Brain microvascular endothelial cell (primary cell): ENCODE data around the gene MTHFR.
A peak's percentile ranks its signal among the peaks of the same experiment; 100 is the strongest.

Experiments
- DNase-seq: peaks from one replicate; pipeline ENCODE4 v3.0.0-alpha.2; 2020
- H3K27ac ChIP-seq: fragments of 250-450 bp; sonication (Bioruptor Pico); 2 replicates; pipeline ENCODE4 v1.5.1; 2020; ENCODE audit warnings: mild to moderate bottlenecking, moderate library complexity
- H3K27me3 ChIP-seq: fragments of 250-450 bp; sonication (Bioruptor Pico); replicated peaks from 2 replicates; pipeline ENCODE4 v1.5.1; 2020; ENCODE audit warnings: mild to moderate bottlenecking
- H3K36me3 ChIP-seq: fragments of 250-450 bp; sonication (Bioruptor Pico); replicated peaks from 2 replicates; pipeline ENCODE4 v1.5.1; 2020; ENCODE audit warnings: mild to moderate bottlenecking
- H3K4me3 ChIP-seq: 2 replicates; pipeline ENCODE4 v1.5.1; 2011; ENCODE audit warnings: low read depth, mild to moderate bottlenecking, control low read depth, low read length, moderate library complexity
- in situ Hi-C: cut with HindIII; loops from 2 replicates; pipeline ENCODE4 v1.10.0; 2017; ENCODE audit warnings: low sequenced_read_pairs, low pct_ligation_motif_present
- TF ChIP-seq, protein P1 (sequence below): IDR thresholded peaks from 2 replicates; pipeline ENCODE4 v1.5.1; 2011; ENCODE audit warnings: low read depth, mild to moderate bottlenecking, moderate library complexity, low read length, control low read depth, inconsistent platforms; ENCODE audit errors: missing control alignments

MTHFR gene

DNA sequence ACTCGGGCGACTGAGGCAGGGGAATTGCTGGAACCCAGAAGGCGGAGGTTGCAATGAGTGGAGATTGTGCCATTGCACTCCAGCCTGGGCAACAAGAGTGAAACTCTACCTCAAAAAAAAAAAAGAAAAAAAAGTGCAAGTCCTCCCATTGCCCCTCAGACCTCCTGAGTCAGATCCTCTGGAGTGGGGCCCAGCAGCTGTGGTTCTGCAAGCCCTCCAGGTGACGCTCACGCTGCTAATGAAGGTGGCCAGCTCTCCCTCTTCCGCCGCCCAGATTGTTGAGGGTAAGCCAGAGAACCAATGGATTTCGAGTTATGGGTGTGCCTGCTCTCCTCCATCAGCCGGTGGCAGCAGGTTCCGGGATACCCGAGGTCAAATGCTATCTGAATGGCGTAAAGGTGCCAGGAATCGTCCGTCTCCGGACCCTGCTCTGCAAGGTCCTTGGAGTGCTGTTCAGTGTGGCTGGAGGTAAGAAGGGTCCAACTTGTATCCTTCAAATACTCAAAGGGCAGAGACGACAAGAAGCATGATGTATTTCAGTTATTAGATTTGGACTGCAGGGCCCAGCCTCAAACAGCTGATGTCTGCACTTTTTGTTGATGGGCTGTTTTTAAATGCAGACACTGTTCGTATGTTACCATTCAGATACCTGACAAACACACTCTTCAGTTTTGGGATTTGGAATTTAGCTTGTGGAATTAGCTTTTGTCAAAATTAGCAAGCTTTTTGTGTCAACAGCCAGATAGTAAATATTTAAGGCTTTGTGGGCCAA, 17.8 kb upstream of the MTHFR start:
- in situ Hi-C loops = no loop called here
- DNase-seq = no peak
- H3K36me3 ChIP-seq = peaks cover 46% of the 10 kb centered on the region

GRCh38 chr1:11822091-11822490, 16.3 kb upstream of the MTHFR start:
- TF ChIP-seq, protein P1, sequence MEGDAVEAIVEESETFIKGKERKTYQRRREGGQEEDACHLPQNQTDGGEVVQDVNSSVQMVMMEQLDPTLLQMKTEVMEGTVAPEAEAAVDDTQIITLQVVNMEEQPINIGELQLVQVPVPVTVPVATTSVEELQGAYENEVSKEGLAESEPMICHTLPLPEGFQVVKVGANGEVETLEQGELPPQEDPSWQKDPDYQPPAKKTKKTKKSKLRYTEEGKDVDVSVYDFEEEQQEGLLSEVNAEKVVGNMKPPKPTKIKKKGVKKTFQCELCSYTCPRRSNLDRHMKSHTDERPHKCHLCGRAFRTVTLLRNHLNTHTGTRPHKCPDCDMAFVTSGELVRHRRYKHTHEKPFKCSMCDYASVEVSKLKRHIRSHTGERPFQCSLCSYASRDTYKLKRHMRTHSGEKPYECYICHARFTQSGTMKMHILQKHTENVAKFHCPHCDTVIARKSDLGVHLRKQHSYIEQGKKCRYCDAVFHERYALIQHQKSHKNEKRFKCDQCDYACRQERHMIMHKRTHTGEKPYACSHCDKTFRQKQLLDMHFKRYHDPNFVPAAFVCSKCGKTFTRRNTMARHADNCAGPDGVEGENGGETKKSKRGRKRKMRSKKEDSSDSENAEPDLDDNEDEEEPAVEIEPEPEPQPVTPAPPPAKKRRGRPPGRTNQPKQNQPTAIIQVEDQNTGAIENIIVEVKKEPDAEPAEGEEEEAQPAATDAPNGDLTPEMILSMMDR = no peak
- H3K27me3 ChIP-seq = no peaks in the 10 kb centered on the region
- no peak overlapping the region for H3K4me3 ChIP-seq
- DNase-seq = peak; percentile 36
- H3K27ac ChIP-seq = peak overlapping the region; percentile 17
- in situ Hi-C loops = no loop called here
- peaks cover 46% of the 10 kb centered on the region for H3K36me3 ChIP-seq

More for the DNA sequence above, 17.8 kb upstream of the MTHFR start:
- TF ChIP-seq, protein P1 = no peak
- Histone ChIP-seq H3K27ac (no peak overlapping the region), H3K4me3 (no peak overlapping the region), H3K27me3 (no peaks in the 10 kb centered on the region)

DNA sequence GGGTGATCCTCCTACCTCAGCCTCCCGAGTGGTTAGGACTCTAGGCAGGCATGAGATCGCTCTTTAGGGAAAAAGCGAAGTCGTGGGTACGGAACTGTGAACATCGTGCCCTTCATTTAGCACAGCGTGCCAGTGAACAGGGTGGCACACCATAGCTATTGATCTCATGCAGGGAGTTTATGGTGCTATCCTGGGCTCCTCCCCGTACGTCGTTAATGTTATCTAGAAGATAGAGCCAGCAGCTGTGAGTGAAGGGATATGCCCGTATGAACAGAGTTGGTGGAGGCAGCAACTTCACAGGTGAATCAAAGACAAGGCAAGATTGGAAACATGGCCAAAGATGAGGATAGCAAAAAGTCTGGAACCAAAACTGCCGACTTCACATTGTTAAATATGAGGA, 11.4 kb upstream of the MTHFR start:
- H3K36me3 ChIP-seq = peaks cover 45% of the 10 kb centered on the region
- TF ChIP-seq, protein P1 = no peak

GRCh38 chr1:11813021-11813420, 7.3 kb upstream of the MTHFR start:
- Histone ChIP-seq H3K27me3 (no peaks in the 10 kb centered on the region), H3K27ac (no peak overlapping the region), H3K4me3 (no peak overlapping the region), H3K36me3 (peaks cover 48% of the 10 kb centered on the region)
- TF ChIP-seq, protein P1 = no peak
- in situ Hi-C loops = no loop called here
- DNase-seq = no peak

More for the DNA sequence above, 11.4 kb upstream of the MTHFR start:
- H3K4me3 ChIP-seq = no peak overlapping the region
- no peak overlapping the region for H3K27ac ChIP-seq
- no peak for DNase-seq
- in situ Hi-C loops = no loop called here
- no peaks in the 10 kb centered on the region for H3K27me3 ChIP-seq

DNA sequence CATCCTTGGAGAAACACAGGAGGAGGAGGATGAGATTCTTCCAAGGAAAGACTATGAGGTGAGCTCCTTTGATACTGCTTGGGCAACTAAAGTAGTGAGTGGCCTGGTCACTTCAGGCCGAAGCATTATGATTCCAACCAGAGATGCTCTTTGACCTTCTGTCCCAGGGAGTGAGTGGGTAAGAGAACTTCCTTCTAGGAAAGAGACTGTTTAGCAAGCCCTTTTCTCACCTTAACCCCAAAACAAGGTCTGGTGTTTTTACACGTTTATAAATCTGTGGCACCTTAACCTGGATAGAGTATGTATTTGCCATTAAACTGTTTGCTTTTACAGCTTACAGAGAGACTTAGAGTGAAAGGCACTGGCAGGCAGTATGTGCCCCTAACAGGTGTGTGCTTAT, 1.4 kb upstream of the MTHFR start:
- Histone ChIP-seq H3K27ac (no peak overlapping the region), H3K4me3 (peak overlapping the region; percentile 87), H3K27me3 (no peaks in the 10 kb centered on the region), H3K36me3 (peaks cover 31% of the 10 kb centered on the region)
- in situ Hi-C loops = no loop called here
- no peak for DNase-seq
- TF ChIP-seq, protein P1 = no peak

- peak overlapping the region; percentile 80 for H3K27ac ChIP-seq
- H3K36me3 ChIP-seq = peaks cover 28% of the 10 kb centered on the region
- TF ChIP-seq, protein P1 = no peak
- peak; percentile 27 for DNase-seq
- H3K27me3 ChIP-seq = no peaks in the 10 kb centered on the region
- in situ Hi-C loops = no loop called here
- H3K4me3 ChIP-seq = peak overlapping the region; percentile 87
These were observed 658 bp upstream of the MTHFR start for GRCh38 chr1:11806307-11806936.
